ENCODE measurements around the gene KCNK7. TPM values are rescaled to one million over a fixed set of nuclear protein-coding genes. Genes with fewer than 3 reads are reported as not detected.

KCNK7 gene
- total and polyA plus RNA-seq, 2 experiments from 2014 or later: 0.37 TPM; not detected in 1

DNA sequence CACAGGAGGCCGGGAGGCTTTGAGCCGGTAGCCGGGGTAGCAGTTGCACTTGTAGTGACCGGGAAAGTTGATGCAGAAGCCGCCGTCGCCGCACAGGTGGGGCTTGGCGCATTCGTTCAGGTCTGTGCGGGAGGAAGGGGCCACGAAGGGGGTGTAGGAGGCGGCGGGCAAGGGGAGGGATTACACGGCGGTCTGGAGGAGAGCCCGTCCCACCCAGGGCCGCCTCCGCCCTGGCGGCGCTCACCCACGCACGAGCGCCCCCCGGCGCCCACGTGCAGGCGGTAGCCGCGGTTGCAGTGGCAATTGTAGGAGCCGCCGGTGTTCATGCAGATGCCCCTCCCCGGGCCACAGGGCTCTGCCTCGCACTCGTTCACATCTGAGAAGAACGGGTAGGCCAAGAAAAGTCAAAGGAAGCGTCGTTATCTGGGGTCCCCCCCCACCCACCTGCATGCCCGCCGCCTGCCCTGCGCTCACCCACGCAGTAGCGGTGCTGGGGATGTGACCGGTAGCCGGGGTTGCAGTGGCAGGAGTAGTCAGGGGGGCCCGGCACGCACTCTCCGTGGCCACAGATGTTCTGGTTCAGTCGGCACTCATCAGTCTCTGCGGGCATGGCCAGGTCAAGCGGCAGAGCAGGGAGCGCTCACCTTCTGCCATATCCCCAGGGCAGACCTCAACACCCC, 48.0 kb downstream of the KCNK7 start:
- Histone ChIP-seq H3K4me3 (no peak overlapping the region), H3K27ac (no peak overlapping the region), H3K9me2 (replicated peaks; ENCODE audit: insufficient read depth) (no peaks in the 10 kb centered on the region), H2AFZ (no peak overlapping the region), H3K79me2 (peaks cover 9% of the 10 kb centered on the region), H4K20me1 (ENCODE audit: insufficient read depth, poor library complexity, severe bottlenecking) (no peaks in the 10 kb centered on the region), H3K27me3 (no peaks in the 10 kb centered on the region), H3K36me3 (replicated peaks; ENCODE audit: insufficient read depth, low read depth) (no peaks in the 10 kb centered on the region), H3K4me1 (ENCODE audit: insufficient read depth) (no peaks in the 10 kb centered on the region), H3K4me2 (no peak overlapping the region), H3K9me3 (ENCODE audit: low read depth) (no peaks in the 10 kb centered on the region)
- TF ChIP-seq EZH2 (IDR thresholded peaks at IDR 0.05; ENCODE audit: borderline replicate concordance) (no peak), EZH2phosphoT487 (IDR thresholded peaks at IDR 0.05; ENCODE audit: low read depth, severe bottlenecking, unreplicated experiment) (no peak)
- TF ChIP-seq, protein P1, sequence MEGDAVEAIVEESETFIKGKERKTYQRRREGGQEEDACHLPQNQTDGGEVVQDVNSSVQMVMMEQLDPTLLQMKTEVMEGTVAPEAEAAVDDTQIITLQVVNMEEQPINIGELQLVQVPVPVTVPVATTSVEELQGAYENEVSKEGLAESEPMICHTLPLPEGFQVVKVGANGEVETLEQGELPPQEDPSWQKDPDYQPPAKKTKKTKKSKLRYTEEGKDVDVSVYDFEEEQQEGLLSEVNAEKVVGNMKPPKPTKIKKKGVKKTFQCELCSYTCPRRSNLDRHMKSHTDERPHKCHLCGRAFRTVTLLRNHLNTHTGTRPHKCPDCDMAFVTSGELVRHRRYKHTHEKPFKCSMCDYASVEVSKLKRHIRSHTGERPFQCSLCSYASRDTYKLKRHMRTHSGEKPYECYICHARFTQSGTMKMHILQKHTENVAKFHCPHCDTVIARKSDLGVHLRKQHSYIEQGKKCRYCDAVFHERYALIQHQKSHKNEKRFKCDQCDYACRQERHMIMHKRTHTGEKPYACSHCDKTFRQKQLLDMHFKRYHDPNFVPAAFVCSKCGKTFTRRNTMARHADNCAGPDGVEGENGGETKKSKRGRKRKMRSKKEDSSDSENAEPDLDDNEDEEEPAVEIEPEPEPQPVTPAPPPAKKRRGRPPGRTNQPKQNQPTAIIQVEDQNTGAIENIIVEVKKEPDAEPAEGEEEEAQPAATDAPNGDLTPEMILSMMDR (IDR thresholded peaks at IDR 0.05; ENCODE audit: poor library complexity): no peak
- DNase-seq (ENCODE audit: low spot score): no peak
- 83% methylated on average over 26 of the region's 52 CpGs for WGBS (ENCODE audit: low lambda C conversion rate, missing lambda C conversion rate)

DNA sequence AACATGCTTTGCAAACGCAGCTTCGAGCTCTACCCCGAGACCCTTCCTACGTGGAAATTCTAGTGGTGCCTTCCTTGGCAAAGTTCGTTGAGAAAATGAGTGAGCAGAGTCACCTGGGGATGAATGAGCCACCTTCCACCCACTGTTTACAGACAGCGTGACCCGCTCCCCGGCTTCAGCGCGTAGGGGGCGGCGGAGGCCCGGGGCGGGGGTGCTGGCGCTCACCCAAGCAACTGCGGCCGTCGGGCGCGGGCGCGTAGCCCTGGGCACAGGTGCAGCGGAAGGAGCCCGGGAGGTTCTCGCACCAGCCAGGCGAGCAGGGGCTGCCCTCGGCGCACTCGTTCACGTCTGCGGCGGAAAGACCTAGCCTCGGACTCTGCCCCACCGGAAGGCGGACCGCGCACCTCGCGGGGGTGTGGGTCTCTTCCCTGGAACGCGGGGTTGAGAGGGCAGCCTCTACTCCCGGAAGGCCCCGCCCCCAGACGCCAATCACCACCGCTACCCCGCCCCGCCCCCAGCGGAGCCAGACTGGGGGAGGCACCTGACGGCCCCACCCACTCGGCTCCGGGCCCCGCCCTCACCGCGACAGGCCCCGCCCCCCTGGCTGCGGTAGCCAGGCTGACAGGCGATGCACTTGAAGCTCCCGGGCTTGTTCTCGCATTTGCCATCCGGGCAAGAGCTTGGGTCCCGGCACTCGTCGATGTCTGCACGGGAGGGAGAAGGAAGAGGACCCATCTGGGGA, 49.2 kb downstream of the KCNK7 start:
- peaks cover 9% of the 10 kb centered on the region for H3K79me2 ChIP-seq
- peak overlapping the region; percentile 59 for H3K27ac ChIP-seq
- no peaks in the 10 kb centered on the region for H4K20me1 ChIP-seq (ENCODE audit: insufficient read depth, poor library complexity, severe bottlenecking)
- no peaks in the 10 kb centered on the region for H3K27me3 ChIP-seq
- peak overlapping the region; percentile 34 for H3K4me3 ChIP-seq
- no peaks in the 10 kb centered on the region for H3K36me3 ChIP-seq (replicated peaks; ENCODE audit: insufficient read depth, low read depth)
- peaks cover 7% of the 10 kb centered on the region for H3K4me1 ChIP-seq (ENCODE audit: insufficient read depth)
- no peaks in the 10 kb centered on the region for H3K9me3 ChIP-seq (ENCODE audit: low read depth)
- DNase-seq (ENCODE audit: low spot score): peak; percentile 95
- peak overlapping the region; percentile 75 for H3K4me2 ChIP-seq
- TF ChIP-seq EZH2phosphoT487 (IDR thresholded peaks at IDR 0.05; ENCODE audit: low read depth, severe bottlenecking, unreplicated experiment): no peak
- TF ChIP-seq, protein P1 (IDR thresholded peaks at IDR 0.05; ENCODE audit: poor library complexity): no peak
- H3K9me2 ChIP-seq (replicated peaks; ENCODE audit: insufficient read depth): no peaks in the 10 kb centered on the region
- no peak overlapping the region for H2AFZ ChIP-seq
- 23% methylated on average over 39 of the region's 64 CpGs for WGBS (ENCODE audit: low lambda C conversion rate, missing lambda C conversion rate)

DNA sequence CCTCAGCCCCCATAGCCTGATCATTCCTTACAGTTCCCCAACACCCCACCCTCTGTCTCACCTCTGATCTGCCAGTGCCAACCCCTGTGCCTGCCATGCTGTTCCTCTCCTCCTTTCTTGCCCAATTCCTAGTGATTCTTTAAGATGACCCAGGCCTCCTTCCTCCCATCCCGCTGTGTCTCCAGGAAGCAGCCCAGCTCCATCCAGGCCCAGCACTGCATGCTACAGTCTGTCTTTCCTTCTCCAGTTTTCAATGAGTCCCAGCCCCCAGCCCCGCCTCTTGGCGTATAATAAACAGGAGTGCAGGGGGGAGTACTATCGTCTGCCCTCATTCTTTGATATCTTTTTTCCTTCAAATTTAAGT, 49.8 kb downstream of the KCNK7 start:
- 67% methylated on average over 4 of the region's 4 CpGs for WGBS (ENCODE audit: low lambda C conversion rate, missing lambda C conversion rate)
- Histone ChIP-seq H3K4me2 (peak overlapping the region; percentile 75), H2AFZ (no peak overlapping the region), H4K20me1 (ENCODE audit: insufficient read depth, poor library complexity, severe bottlenecking) (no peaks in the 10 kb centered on the region), H3K79me2 (peaks cover 9% of the 10 kb centered on the region), H3K9me3 (ENCODE audit: low read depth) (no peaks in the 10 kb centered on the region), H3K36me3 (replicated peaks; ENCODE audit: insufficient read depth, low read depth) (no peaks in the 10 kb centered on the region), H3K4me1 (ENCODE audit: insufficient read depth) (peaks cover 12% of the 10 kb centered on the region), H3K4me3 (peak overlapping the region; percentile 34), H3K27me3 (no peaks in the 10 kb centered on the region), H3K27ac (peak overlapping the region; percentile 59), H3K9me2 (replicated peaks; ENCODE audit: insufficient read depth) (no peaks in the 10 kb centered on the region)
- peak; percentile 13 for DNase-seq (ENCODE audit: low spot score)
- TF ChIP-seq, protein P1 (IDR thresholded peaks at IDR 0.05; ENCODE audit: poor library complexity): no peak
- TF ChIP-seq EZH2 (IDR thresholded peaks at IDR 0.05; ENCODE audit: borderline replicate concordance) (no peak), EZH2phosphoT487 (IDR thresholded peaks at IDR 0.05; ENCODE audit: low read depth, severe bottlenecking, unreplicated experiment) (no peak)

Small RNA genes lying within 50 kb of the gene (microRNA-seq; reads per million reads assigned to microRNA genes)
- not detected for gene MIR4690

Small RNA genes lying within 50 kb of the gene (small RNA-seq; reads per million reads assigned to genes)
- gene AP001362.1 (not detected), gene MIR4690 (0.22 reads per million)

Other genes with a start within 250 kb of the KCNK7 start
- gene TIGD3, start 241.0 kb downstream of the KCNK7 start, total RNA-seq: 1.7 and 1.8 TPM in 2 replicates
- 1.6 and 2.0 TPM in 2 replicates for gene TIGD3, start 241.0 kb downstream of the KCNK7 start, polyA plus RNA-seq
- 4.9 and 8.8 TPM in 2 replicates for gene SLC25A45, start 213.2 kb downstream of the KCNK7 start, total RNA-seq
- 13.9 and 20.3 TPM in 2 replicates for gene SLC25A45, start 213.2 kb downstream of the KCNK7 start, polyA plus RNA-seq
- gene FRMD8, start 209.2 kb downstream of the KCNK7 start, total RNA-seq: 20.8 and 25.7 TPM in 2 replicates
- gene FRMD8, start 209.2 kb downstream of the KCNK7 start, polyA plus RNA-seq: 22.2 and 31.0 TPM in 2 replicates
- 104 and 130 TPM in 2 replicates for gene NEAT1, start 173.0 kb downstream of the KCNK7 start, total RNA-seq
- gene NEAT1, start 173.0 kb downstream of the KCNK7 start, polyA plus RNA-seq: 168 and 209 TPM in 2 replicates
- 8,000 and 8,677 TPM in 2 replicates for gene MALAT1, start 96.8 kb downstream of the KCNK7 start, total RNA-seq
- gene MALAT1, start 96.8 kb downstream of the KCNK7 start, polyA plus RNA-seq: 16,690 and 29,129 TPM in 2 replicates
- 80.4 and 83.9 TPM in 2 replicates for gene SCYL1, start 70.7 kb downstream of the KCNK7 start, total RNA-seq
- 162 and 167 TPM in 2 replicates for gene SCYL1, start 70.7 kb downstream of the KCNK7 start, polyA plus RNA-seq
- 46.0 and 53.7 TPM in 2 replicates for gene LTBP3, start 37.4 kb downstream of the KCNK7 start, total RNA-seq
- 85.3 and 101 TPM in 2 replicates for gene LTBP3, start 37.4 kb downstream of the KCNK7 start, polyA plus RNA-seq
- 20.5 and 20.8 TPM in 2 replicates for gene ZNRD2, start 25.3 kb downstream of the KCNK7 start, total RNA-seq
- 52.4 and 57.3 TPM in 2 replicates for gene ZNRD2, start 25.3 kb downstream of the KCNK7 start, polyA plus RNA-seq
- gene FAM89B, start 23.3 kb downstream of the KCNK7 start, total RNA-seq: 28.5 and 34.1 TPM in 2 replicates
- 105 and 112 TPM in 2 replicates for gene FAM89B, start 23.3 kb downstream of the KCNK7 start, polyA plus RNA-seq
- gene EHBP1L1, start 19.7 kb downstream of the KCNK7 start, total RNA-seq: 8.4 and 20.9 TPM in 2 replicates
- gene EHBP1L1, start 19.7 kb downstream of the KCNK7 start, polyA plus RNA-seq: 12.5 and 18.1 TPM in 2 replicates
- 39.3 and 40.5 TPM in 2 replicates for gene MAP3K11, start 18.4 kb upstream of the KCNK7 start, total RNA-seq
- gene MAP3K11, start 18.4 kb upstream of the KCNK7 start, polyA plus RNA-seq: 55.3 and 59.5 TPM in 2 replicates
- 22.2 and 27.4 TPM in 2 replicates for gene PCNX3, start 20.0 kb upstream of the KCNK7 start, total RNA-seq
- gene PCNX3, start 20.0 kb upstream of the KCNK7 start, polyA plus RNA-seq: 17.6 and 20.0 TPM in 2 replicates
- 15.6 and 19.1 TPM in 2 replicates for gene SIPA1, start 42.3 kb upstream of the KCNK7 start, total RNA-seq
- 35.2 and 42.9 TPM in 2 replicates for gene SIPA1, start 42.3 kb upstream of the KCNK7 start, polyA plus RNA-seq
- gene RELA, start 67.1 kb upstream of the KCNK7 start, total RNA-seq: 28.1 and 32.7 TPM in 2 replicates
- 64.6 and 68.7 TPM in 2 replicates for gene RELA, start 67.1 kb upstream of the KCNK7 start, polyA plus RNA-seq
- 36.1 and 41.7 TPM in 2 replicates for gene KAT5, start 116.5 kb upstream of the KCNK7 start, total RNA-seq
- 53.1 and 77.2 TPM in 2 replicates for gene KAT5, start 116.5 kb upstream of the KCNK7 start, polyA plus RNA-seq
- gene RNASEH2C, start 125.0 kb upstream of the KCNK7 start, total RNA-seq: 26.4 and 44.4 TPM in 2 replicates
- gene RNASEH2C, start 125.0 kb upstream of the KCNK7 start, polyA plus RNA-seq: 68.6 and 78.7 TPM in 2 replicates
- gene AP5B1, start 185.2 kb upstream of the KCNK7 start, total RNA-seq: 19.5 and 20.9 TPM in 2 replicates
- 24.8 and 27.1 TPM in 2 replicates for gene AP5B1, start 185.2 kb upstream of the KCNK7 start, polyA plus RNA-seq
- 26.0 and 26.3 TPM in 2 replicates for gene OVOL1, start 191.3 kb upstream of the KCNK7 start, total RNA-seq
- gene OVOL1, start 191.3 kb upstream of the KCNK7 start, polyA plus RNA-seq: 20.6 and 20.8 TPM in 2 replicates
- gene SNX32, start 238.2 kb upstream of the KCNK7 start, total RNA-seq: 2.3 and 2.9 TPM in 2 replicates
- 5.1 and 6.0 TPM in 2 replicates for gene SNX32, start 238.2 kb upstream of the KCNK7 start, polyA plus RNA-seq

Data from hepatocyte (in vitro differentiated cells).